Ureter (tissue), 1 donor: ENCODE data around the gene TIGD6. TPM values are rescaled to one million over a fixed set of nuclear protein-coding genes. Genes with fewer than 3 reads are reported as not detected.
"Not testable (repeated sequence)": the region's sequence is repeated elsewhere in the genome, so short reads cannot be mapped to it uniquely, and the experiment has no call there.

ENCODE experiments used
- DNase-seq: peaks from one replicate; pipeline ENCODE4 v3.0.0-alpha.2; 2020; ENCODE audit warnings: low spot score
- total RNA-seq: library from RNA; stranded (reverse); gene quantifications from one replicate; pipeline ENCODE4 v1.2.4, GENCODE V29; 2023
- donor health status: DM: yes; HTN: yes; CAD: no.

TIGD6 gene
- 7.0 TPM for total RNA-seq

- peak; percentile 96 for DNase-seq
Observed at GRCh38 chr5:150000256-150000989, at the start of gene TIGD6, which contains the start of gene HMGXB3. TSS of gene TIGD6 (minus strand) at chr5:150000654. CDS start at chr5:149996348, 4,306 bp downstream. TSS of gene HMGXB3 (plus strand) at chr5:150000739. CDS start at chr5:150004853, 4,114 bp downstream.

GRCh38 chr5:150046031-150046430 lies 45.6 kb upstream of the TIGD6 start:
- no peak for DNase-seq

GRCh38 chr5:150045549-150045948 lies 45.1 kb upstream of the TIGD6 start:
- DNase-seq, result no peak

GRCh38 chr5:150044712-150045111 lies 44.3 kb upstream of the TIGD6 start:
- DNase-seq, result no peak

- DNase-seq, result no peak
Observed at GRCh38 chr5:150044329-150044681, 43.9 kb upstream of the TIGD6 start.

GRCh38 chr5:150043657-150044328 lies 43.3 kb upstream of the TIGD6 start:
- no peak for DNase-seq

GRCh38 chr5:150042459-150042858 lies 42.0 kb upstream of the TIGD6 start:
- no peak for DNase-seq

- DNase-seq, result no peak
Observed at GRCh38 chr5:150038547-150038946, 38.1 kb upstream of the TIGD6 start.

GRCh38 chr5:150036513-150036912 lies 36.1 kb upstream of the TIGD6 start:
- no peak for DNase-seq

- DNase-seq, result no peak
Observed at GRCh38 chr5:150035139-150035895, 34.9 kb upstream of the TIGD6 start.

- DNase-seq, result no peak
Observed at GRCh38 chr5:150034662-150035061, 34.2 kb upstream of the TIGD6 start.

GRCh38 chr5:150033334-150033733 lies 32.9 kb upstream of the TIGD6 start:
- DNase-seq, result no peak

- DNase-seq, result not testable (repeated sequence)
Observed at GRCh38 chr5:150028047-150028446, 27.6 kb upstream of the TIGD6 start.

- DNase-seq, result no peak
Observed at GRCh38 chr5:150026682-150027172, 26.3 kb upstream of the TIGD6 start.

GRCh38 chr5:150024346-150024984 lies 24.0 kb upstream of the TIGD6 start:
- no peak for DNase-seq

GRCh38 chr5:150023136-150023535 lies 22.7 kb upstream of the TIGD6 start:
- no peak for DNase-seq

- no peak for DNase-seq
Observed at GRCh38 chr5:150022681-150023080, 22.2 kb upstream of the TIGD6 start.

- DNase-seq, result no peak
Observed at GRCh38 chr5:150022158-150022531, 21.7 kb upstream of the TIGD6 start.

- peak; percentile 61 for DNase-seq
Observed at GRCh38 chr5:150021491-150022157, 21.2 kb upstream of the TIGD6 start.

- DNase-seq, result no peak
Observed at GRCh38 chr5:150020249-150020648, 19.8 kb upstream of the TIGD6 start.

- DNase-seq, result no peak
Observed at GRCh38 chr5:150017226-150018005, 17.0 kb upstream of the TIGD6 start.
